ENCODE results near the gene AMFR.

The AMFR gene

GRCh38 chr16:56369202-56369601 lies 56.1 kb downstream of the AMFR start:
- Histone ChIP-seq H3K27ac (no peak overlapping the region), H3K36me3 (peaks cover 50% of the 10 kb centered on the region), H3K27me3 (no peaks in the 10 kb centered on the region), H3K4me3 (ENCODE audit: low read depth in 1 of 2, low read length in 1 of 2) (no peak overlapping the region), H3K9me3 (no peaks in the 10 kb centered on the region), H3K4me1 (ENCODE audit: control insufficient read depth in 1 of 2, insufficient read depth in 1 of 2, low read depth in 1 of 2, low read length in 1 of 2) (no peaks in the 10 kb centered on the region)
- TF ChIP-seq, protein P1, sequence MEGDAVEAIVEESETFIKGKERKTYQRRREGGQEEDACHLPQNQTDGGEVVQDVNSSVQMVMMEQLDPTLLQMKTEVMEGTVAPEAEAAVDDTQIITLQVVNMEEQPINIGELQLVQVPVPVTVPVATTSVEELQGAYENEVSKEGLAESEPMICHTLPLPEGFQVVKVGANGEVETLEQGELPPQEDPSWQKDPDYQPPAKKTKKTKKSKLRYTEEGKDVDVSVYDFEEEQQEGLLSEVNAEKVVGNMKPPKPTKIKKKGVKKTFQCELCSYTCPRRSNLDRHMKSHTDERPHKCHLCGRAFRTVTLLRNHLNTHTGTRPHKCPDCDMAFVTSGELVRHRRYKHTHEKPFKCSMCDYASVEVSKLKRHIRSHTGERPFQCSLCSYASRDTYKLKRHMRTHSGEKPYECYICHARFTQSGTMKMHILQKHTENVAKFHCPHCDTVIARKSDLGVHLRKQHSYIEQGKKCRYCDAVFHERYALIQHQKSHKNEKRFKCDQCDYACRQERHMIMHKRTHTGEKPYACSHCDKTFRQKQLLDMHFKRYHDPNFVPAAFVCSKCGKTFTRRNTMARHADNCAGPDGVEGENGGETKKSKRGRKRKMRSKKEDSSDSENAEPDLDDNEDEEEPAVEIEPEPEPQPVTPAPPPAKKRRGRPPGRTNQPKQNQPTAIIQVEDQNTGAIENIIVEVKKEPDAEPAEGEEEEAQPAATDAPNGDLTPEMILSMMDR (IDR thresholded peaks at IDR 0.05) = no peak

DNA sequence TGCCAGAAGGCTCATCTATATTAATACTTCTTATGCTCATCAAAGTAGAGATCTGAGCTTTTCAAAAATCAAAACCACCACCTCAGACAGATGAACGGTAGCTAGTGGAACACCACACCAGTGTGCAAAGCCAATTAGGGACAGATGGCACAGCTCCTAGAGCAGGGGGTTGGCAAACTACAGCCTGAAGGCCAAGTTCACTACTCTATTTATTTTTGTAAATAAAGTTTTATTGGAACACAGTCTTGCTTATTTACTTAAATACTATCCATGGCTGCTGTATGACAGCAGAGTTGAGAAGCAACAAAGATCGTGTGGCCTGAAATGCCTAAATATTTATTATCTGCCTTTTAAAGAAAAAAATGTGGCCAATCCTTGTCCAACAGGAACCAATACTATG lies 56.8 kb downstream of the AMFR start:
- no peaks in the 10 kb centered on the region for H3K9me3 ChIP-seq
- no peaks in the 10 kb centered on the region for H3K4me1 ChIP-seq (ENCODE audit: control insufficient read depth in 1 of 2, insufficient read depth in 1 of 2, low read depth in 1 of 2, low read length in 1 of 2)
- TF ChIP-seq, protein P1 (IDR thresholded peaks at IDR 0.05) = no peak
- H3K4me3 ChIP-seq (ENCODE audit: low read depth in 1 of 2, low read length in 1 of 2) = no peak overlapping the region
- no peaks in the 10 kb centered on the region for H3K27me3 ChIP-seq
- H3K27ac ChIP-seq = no peak overlapping the region
- peaks cover 57% of the 10 kb centered on the region for H3K36me3 ChIP-seq

DNA sequence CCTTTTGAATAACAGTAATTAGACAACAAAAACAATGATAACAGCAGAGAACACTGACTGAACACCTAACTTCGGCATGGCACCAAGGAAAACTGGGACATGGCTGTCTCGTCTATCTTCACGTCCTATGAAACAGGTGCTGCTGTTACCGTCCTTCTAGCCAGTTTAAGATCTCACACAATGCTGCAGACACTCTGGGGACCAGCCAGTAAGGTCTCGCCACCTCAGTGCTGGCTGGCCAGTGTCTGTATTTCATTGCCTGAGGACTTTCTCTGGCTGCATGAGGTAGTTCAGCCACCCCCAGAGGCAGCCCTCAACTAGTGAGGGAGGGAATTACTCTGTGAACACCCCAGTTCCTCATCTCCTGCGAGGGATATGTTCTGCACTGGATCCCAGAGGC lies 57.6 kb downstream of the AMFR start:
- Histone ChIP-seq H3K27ac (no peak overlapping the region), H3K27me3 (no peaks in the 10 kb centered on the region), H3K36me3 (peaks cover 64% of the 10 kb centered on the region), H3K4me3 (ENCODE audit: low read depth in 1 of 2, low read length in 1 of 2) (no peak overlapping the region), H3K9me3 (no peaks in the 10 kb centered on the region), H3K4me1 (ENCODE audit: control insufficient read depth in 1 of 2, insufficient read depth in 1 of 2, low read depth in 1 of 2, low read length in 1 of 2) (no peaks in the 10 kb centered on the region)
- TF ChIP-seq, protein P1 (IDR thresholded peaks at IDR 0.05) = no peak

- H3K4me3 ChIP-seq (ENCODE audit: low read depth in 1 of 2, low read length in 1 of 2) = no peak overlapping the region
- H3K36me3 ChIP-seq = peaks cover 69% of the 10 kb centered on the region
- no peaks in the 10 kb centered on the region for H3K9me3 ChIP-seq
- TF ChIP-seq, protein P1 (IDR thresholded peaks at IDR 0.05) = no peak
- H3K4me1 ChIP-seq (ENCODE audit: control insufficient read depth in 1 of 2, insufficient read depth in 1 of 2, low read depth in 1 of 2, low read length in 1 of 2) = no peaks in the 10 kb centered on the region
- H3K27me3 ChIP-seq = no peaks in the 10 kb centered on the region
- no peak overlapping the region for H3K27ac ChIP-seq
Measured at GRCh38 chr16:56366945-56367344, 58.4 kb downstream of the AMFR start.

DNA sequence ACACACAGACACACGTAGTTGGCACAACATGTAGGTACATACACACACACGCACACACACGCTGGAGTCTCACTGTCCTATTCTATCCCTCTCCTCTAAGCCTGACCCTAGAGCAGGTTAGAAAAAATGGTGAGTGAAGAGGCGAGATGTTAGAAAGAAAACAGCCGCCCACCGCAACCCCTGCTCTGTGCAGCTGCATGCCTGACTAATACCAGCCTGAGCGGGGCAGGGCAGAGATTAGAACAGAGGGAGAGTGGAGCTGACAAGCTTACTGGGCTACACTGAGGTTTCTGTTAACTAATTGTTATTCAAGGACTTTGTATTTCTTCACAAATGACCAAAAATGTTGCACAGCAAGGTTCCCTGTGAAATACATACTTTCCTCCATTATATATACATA lies 59.8 kb downstream of the AMFR start:
- no peak overlapping the region for H3K27ac ChIP-seq
- peaks cover 70% of the 10 kb centered on the region for H3K36me3 ChIP-seq
- TF ChIP-seq, protein P1 (IDR thresholded peaks at IDR 0.05) = no peak
- no peaks in the 10 kb centered on the region for H3K27me3 ChIP-seq
- H3K4me3 ChIP-seq (ENCODE audit: low read depth in 1 of 2, low read length in 1 of 2) = no peak overlapping the region
- H3K9me3 ChIP-seq = no peaks in the 10 kb centered on the region
- H3K4me1 ChIP-seq (ENCODE audit: control insufficient read depth in 1 of 2, insufficient read depth in 1 of 2, low read depth in 1 of 2, low read length in 1 of 2) = no peaks in the 10 kb centered on the region

- Histone ChIP-seq H3K4me3 (ENCODE audit: low read depth in 1 of 2, low read length in 1 of 2) (no peak overlapping the region), H3K27me3 (no peaks in the 10 kb centered on the region), H3K27ac (no peak overlapping the region), H3K36me3 (peaks cover 70% of the 10 kb centered on the region), H3K4me1 (ENCODE audit: control insufficient read depth in 1 of 2, insufficient read depth in 1 of 2, low read depth in 1 of 2, low read length in 1 of 2) (no peaks in the 10 kb centered on the region), H3K9me3 (no peaks in the 10 kb centered on the region)
- TF ChIP-seq, protein P1 (IDR thresholded peaks at IDR 0.05) = no peak
Measured at GRCh38 chr16:56364865-56365264, 60.5 kb downstream of the AMFR start.

Data from neutrophil (primary cell).